ENCODE results near the gene MARCHF3. TPM values are rescaled to one million over a fixed set of nuclear protein-coding genes. Genes with fewer than 3 reads are reported as not detected.

The MARCHF3 gene
- total RNA-seq, 2 donors from 2014 or later, result 10.4 to 34.1 TPM

DNA sequence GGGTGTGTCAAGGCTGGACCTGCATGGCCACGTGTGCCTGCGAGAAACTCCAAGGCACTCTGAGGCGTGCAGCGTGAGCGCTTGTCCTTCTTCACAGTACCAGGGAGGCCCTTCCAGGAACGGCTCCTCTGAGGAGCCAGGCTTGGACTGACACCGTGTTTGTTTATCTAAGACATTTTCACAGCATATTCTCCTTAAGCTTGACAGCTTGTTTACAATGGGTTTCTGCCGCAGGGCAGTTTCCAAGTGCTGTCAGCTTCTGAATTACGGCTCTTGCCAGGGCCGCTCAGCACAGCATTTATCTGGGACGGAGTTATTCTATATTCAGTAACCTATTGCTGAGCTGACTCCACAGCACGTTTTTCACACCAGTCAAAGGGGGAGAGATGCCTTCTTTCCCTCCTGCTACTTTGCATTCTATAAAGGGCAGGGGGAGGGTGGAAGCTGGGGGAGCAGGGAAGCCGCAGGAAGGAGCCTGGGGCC is 155.0 kb downstream of the MARCHF3 start:
- no peak overlapping the region for H3K4me3 ChIP-seq
- DNase-seq (ENCODE audit: low spot score) (no peak), ATAC-seq (ENCODE audit: insufficient number of reproducible peaks, low FRiP score, low read depth) (no peak)

GRCh38 chr5:126872561-126873354 is 157.6 kb downstream of the MARCHF3 start:
- Histone ChIP-seq H3K36me3 (no peaks in the 10 kb centered on the region), H3K27me3 (replicated peaks; ENCODE audit: insufficient read depth) (no peaks in the 10 kb centered on the region), H3K4me1 (ENCODE audit: control insufficient read depth in 1 of 2, low read depth in 2 of 2) (peaks cover 0 to 13% of the 10 kb centered on the region in 2 donors), H3K4me3 (no peak overlapping the region), H3K27ac (no peak overlapping the region), H3K9me3 (no peaks in the 10 kb centered on the region)
- ATAC-seq (ENCODE audit: insufficient number of reproducible peaks, low FRiP score, low read depth), result no peak
- no peak for DNase-seq (ENCODE audit: low spot score)
- no peak for TF ChIP-seq CTCF (IDR thresholded peaks at IDR 0.05)

More for the DNA sequence above, 155.0 kb downstream of the MARCHF3 start:
- peaks cover 0 to 6% of the 10 kb centered on the region in 2 donors for H3K4me1 ChIP-seq (ENCODE audit: control insufficient read depth in 1 of 2, low read depth in 2 of 2)
- no peaks in the 10 kb centered on the region for H3K9me3 ChIP-seq
- no peak for TF ChIP-seq CTCF (IDR thresholded peaks at IDR 0.05)
- H3K27ac ChIP-seq, result no peak overlapping the region
- no peaks in the 10 kb centered on the region for H3K36me3 ChIP-seq
- H3K27me3 ChIP-seq (replicated peaks; ENCODE audit: insufficient read depth), result no peaks in the 10 kb centered on the region

DNA sequence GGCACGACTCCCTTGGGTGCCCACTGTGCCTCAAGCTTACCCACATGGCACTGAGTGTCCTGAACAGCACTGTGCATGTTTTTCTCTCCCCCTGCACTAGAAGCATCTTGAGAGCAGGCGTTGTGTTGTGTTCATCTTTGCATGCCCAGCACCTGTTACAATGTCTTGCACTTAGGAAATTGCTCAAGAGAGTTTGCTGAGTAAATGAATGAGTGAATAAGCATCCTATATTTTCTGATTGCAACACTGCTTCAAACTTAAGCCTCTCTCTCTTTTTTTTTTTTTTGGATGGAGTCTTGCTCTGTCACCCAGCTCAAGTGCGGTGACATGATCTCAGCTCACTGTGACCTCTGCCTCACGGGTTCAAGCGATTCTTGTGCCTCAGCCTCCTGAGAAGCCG is 158.9 kb downstream of the MARCHF3 start:
- no peak for TF ChIP-seq CTCF (IDR thresholded peaks at IDR 0.05)
- no peak for DNase-seq (ENCODE audit: low spot score)
- H3K4me1 ChIP-seq (ENCODE audit: control insufficient read depth in 1 of 2, low read depth in 2 of 2), result peaks cover 0 to 13% of the 10 kb centered on the region in 2 donors
- H3K36me3 ChIP-seq, result no peaks in the 10 kb centered on the region
- H3K4me3 ChIP-seq, result no peak overlapping the region
- no peaks in the 10 kb centered on the region for H3K9me3 ChIP-seq
- H3K27ac ChIP-seq, result no peak overlapping the region
- no peak for ATAC-seq (ENCODE audit: insufficient number of reproducible peaks, low FRiP score, low read depth)
- no peaks in the 10 kb centered on the region for H3K27me3 ChIP-seq (replicated peaks; ENCODE audit: insufficient read depth)

- Histone ChIP-seq H3K27me3 (replicated peaks; ENCODE audit: insufficient read depth) (no peaks in the 10 kb centered on the region), H3K27ac (no peak overlapping the region), H3K36me3 (no peaks in the 10 kb centered on the region), H3K4me3 (peak overlapping the region; percentile 27), H3K9me3 (no peaks in the 10 kb centered on the region), H3K4me1 (ENCODE audit: control insufficient read depth in 1 of 2, low read depth in 2 of 2) (peaks cover 0 to 7% of the 10 kb centered on the region in 2 donors)
- ATAC-seq (ENCODE audit: insufficient number of reproducible peaks, low FRiP score, low read depth) (no peak), DNase-seq (ENCODE audit: low spot score) (no peak)
- no peak for TF ChIP-seq CTCF (IDR thresholded peaks at IDR 0.05)
Measured at GRCh38 chr5:126869005-126869451, 161.3 kb downstream of the MARCHF3 start.

- no peaks in the 10 kb centered on the region for H3K27me3 ChIP-seq (replicated peaks; ENCODE audit: insufficient read depth)
- ATAC-seq (ENCODE audit: insufficient number of reproducible peaks, low FRiP score, low read depth), result no peak
- no peak overlapping the region for H3K4me3 ChIP-seq
Measured at GRCh38 chr5:126868338-126869004, 161.9 kb downstream of the MARCHF3 start.

More at GRCh38 chr5:126868338-126869004, 161.9 kb downstream of the MARCHF3 start:
- no peak for DNase-seq (ENCODE audit: low spot score)
- Histone ChIP-seq H3K27ac (no peak overlapping the region), H3K9me3 (no peaks in the 10 kb centered on the region), H3K4me1 (ENCODE audit: control insufficient read depth in 1 of 2, low read depth in 2 of 2) (peaks cover 0 to 7% of the 10 kb centered on the region in 2 donors), H3K36me3 (no peaks in the 10 kb centered on the region)
- TF ChIP-seq CTCF (IDR thresholded peaks at IDR 0.05), result no peak
